ENCODE measurements around the gene B4GALT6. TPM values are rescaled to one million over a fixed set of nuclear protein-coding genes. Genes with fewer than 3 reads are reported as not detected.

B4GALT6 gene
- total RNA-seq, 1 experiment from 2014 or later: 16.1 TPM

- no peaks in the 10 kb centered on the region for H3K27me3 ChIP-seq (ENCODE audit: insufficient read depth, low read length)
- H3K27ac ChIP-seq (ENCODE audit: low read depth, low read length): no peak overlapping the region
- H3K4me2 ChIP-seq (ENCODE audit: low read length): no peak overlapping the region
- H3K9me3 ChIP-seq (ENCODE audit: control insufficient read depth in 1 of 2, insufficient read depth in 1 of 2, low read depth in 1 of 2, low read length in 2 of 2): no peaks in the 10 kb centered on the region
- intact Hi-C loops (cut with micrococcal nuclease): no loop called here
- H3K36me3 ChIP-seq (ENCODE audit: control insufficient read depth in 1 of 2, insufficient read depth in 2 of 2, low read length in 2 of 2): no peaks in the 10 kb centered on the region
- POLR2A ChIA-PET: no interaction called here
- no peak overlapping the region for H2AFZ ChIP-seq (ENCODE audit: low read depth, low read length, poor library complexity, severe bottlenecking)
- no peak for TF ChIP-seq POLR2AphosphoS5 (IDR thresholded peaks at IDR 0.05; ENCODE audit: low read depth, low read length)
- TF ChIP-seq, protein P1, sequence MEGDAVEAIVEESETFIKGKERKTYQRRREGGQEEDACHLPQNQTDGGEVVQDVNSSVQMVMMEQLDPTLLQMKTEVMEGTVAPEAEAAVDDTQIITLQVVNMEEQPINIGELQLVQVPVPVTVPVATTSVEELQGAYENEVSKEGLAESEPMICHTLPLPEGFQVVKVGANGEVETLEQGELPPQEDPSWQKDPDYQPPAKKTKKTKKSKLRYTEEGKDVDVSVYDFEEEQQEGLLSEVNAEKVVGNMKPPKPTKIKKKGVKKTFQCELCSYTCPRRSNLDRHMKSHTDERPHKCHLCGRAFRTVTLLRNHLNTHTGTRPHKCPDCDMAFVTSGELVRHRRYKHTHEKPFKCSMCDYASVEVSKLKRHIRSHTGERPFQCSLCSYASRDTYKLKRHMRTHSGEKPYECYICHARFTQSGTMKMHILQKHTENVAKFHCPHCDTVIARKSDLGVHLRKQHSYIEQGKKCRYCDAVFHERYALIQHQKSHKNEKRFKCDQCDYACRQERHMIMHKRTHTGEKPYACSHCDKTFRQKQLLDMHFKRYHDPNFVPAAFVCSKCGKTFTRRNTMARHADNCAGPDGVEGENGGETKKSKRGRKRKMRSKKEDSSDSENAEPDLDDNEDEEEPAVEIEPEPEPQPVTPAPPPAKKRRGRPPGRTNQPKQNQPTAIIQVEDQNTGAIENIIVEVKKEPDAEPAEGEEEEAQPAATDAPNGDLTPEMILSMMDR (IDR thresholded peaks at IDR 0.05 in 2 of 3, conservative IDR thresholded peaks at IDR 0.05 in 1 of 3; ENCODE audit: borderline replicate concordance in 1 of 3, insufficient read depth in 1 of 3, low read depth in 2 of 3, low read length in 2 of 3): no peak
- TF ChIP-seq SRF (IDR thresholded peaks at IDR 0.05; ENCODE audit: low read depth): no peak
- TF ChIP-seq, protein P2, sequence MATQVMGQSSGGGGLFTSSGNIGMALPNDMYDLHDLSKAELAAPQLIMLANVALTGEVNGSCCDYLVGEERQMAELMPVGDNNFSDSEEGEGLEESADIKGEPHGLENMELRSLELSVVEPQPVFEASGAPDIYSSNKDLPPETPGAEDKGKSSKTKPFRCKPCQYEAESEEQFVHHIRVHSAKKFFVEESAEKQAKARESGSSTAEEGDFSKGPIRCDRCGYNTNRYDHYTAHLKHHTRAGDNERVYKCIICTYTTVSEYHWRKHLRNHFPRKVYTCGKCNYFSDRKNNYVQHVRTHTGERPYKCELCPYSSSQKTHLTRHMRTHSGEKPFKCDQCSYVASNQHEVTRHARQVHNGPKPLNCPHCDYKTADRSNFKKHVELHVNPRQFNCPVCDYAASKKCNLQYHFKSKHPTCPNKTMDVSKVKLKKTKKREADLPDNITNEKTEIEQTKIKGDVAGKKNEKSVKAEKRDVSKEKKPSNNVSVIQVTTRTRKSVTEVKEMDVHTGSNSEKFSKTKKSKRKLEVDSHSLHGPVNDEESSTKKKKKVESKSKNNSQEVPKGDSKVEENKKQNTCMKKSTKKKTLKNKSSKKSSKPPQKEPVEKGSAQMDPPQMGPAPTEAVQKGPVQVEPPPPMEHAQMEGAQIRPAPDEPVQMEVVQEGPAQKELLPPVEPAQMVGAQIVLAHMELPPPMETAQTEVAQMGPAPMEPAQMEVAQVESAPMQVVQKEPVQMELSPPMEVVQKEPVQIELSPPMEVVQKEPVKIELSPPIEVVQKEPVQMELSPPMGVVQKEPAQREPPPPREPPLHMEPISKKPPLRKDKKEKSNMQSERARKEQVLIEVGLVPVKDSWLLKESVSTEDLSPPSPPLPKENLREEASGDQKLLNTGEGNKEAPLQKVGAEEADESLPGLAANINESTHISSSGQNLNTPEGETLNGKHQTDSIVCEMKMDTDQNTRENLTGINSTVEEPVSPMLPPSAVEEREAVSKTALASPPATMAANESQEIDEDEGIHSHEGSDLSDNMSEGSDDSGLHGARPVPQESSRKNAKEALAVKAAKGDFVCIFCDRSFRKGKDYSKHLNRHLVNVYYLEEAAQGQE (IDR thresholded peaks at IDR 0.05; ENCODE audit: low read depth): no peak
- no peak for TF ChIP-seq CEBPB (IDR thresholded peaks at IDR 0.05; ENCODE audit: low read depth)
- TF ChIP-seq EZH2phosphoT487 (IDR thresholded peaks at IDR 0.05; ENCODE audit: borderline replicate concordance): no peak
- no peak for TF ChIP-seq ZNF274 (IDR thresholded peaks at IDR 0.05; ENCODE audit: low read depth, low read length)
- no peak for TF ChIP-seq EGR1 (IDR thresholded peaks at IDR 0.05; ENCODE audit: low read depth)
- TF ChIP-seq ELF1 (IDR thresholded peaks at IDR 0.05; ENCODE audit: borderline replicate concordance, low read depth): no peak
- no peak for TF ChIP-seq EZH2 (IDR thresholded peaks at IDR 0.05)
- RAD21 ChIA-PET (ENCODE audit: low non-redundant PET in 1 of 2, low total read pairs in 2 of 2, uncharacterized antibody in 2 of 2, unreplicated experiment in 2 of 2): no interaction called here
- H3K9me2 ChIP-seq (ENCODE audit: insufficient read depth): no peaks in the 10 kb centered on the region
- no peak for DNase-seq (ENCODE audit: low read depth, low spot score)
- H3K79me2 ChIP-seq (ENCODE audit: insufficient read depth, low read length): no peaks in the 10 kb centered on the region
- no peak overlapping the region for H3K4me3 ChIP-seq (replicated peaks in 1 of 2; ENCODE audit: low read depth in 1 of 2, low read length in 2 of 2)
- no peak overlapping the region for H3K9ac ChIP-seq (ENCODE audit: low read length)
- H4K20me1 ChIP-seq (ENCODE audit: insufficient read depth): no peaks in the 10 kb centered on the region
- CTCF ChIA-PET: no interaction called here
- H3K4me1 ChIP-seq (ENCODE audit: control insufficient read depth in 1 of 2, insufficient read depth in 2 of 2, low read length in 2 of 2): no peaks in the 10 kb centered on the region
- BruUV-seq (replicated peaks): no TSS peak
- no peak for ATAC-seq
Observed at GRCh38 chr18:31633392-31634330, 50.7 kb downstream of the B4GALT6 start.
